ENCODE data around the gene CHST10.
"Not testable (repeated sequence)": the region's sequence is repeated elsewhere in the genome, so short reads cannot be mapped to it uniquely, and the experiment has no call there.

The CHST10 gene

DNA sequence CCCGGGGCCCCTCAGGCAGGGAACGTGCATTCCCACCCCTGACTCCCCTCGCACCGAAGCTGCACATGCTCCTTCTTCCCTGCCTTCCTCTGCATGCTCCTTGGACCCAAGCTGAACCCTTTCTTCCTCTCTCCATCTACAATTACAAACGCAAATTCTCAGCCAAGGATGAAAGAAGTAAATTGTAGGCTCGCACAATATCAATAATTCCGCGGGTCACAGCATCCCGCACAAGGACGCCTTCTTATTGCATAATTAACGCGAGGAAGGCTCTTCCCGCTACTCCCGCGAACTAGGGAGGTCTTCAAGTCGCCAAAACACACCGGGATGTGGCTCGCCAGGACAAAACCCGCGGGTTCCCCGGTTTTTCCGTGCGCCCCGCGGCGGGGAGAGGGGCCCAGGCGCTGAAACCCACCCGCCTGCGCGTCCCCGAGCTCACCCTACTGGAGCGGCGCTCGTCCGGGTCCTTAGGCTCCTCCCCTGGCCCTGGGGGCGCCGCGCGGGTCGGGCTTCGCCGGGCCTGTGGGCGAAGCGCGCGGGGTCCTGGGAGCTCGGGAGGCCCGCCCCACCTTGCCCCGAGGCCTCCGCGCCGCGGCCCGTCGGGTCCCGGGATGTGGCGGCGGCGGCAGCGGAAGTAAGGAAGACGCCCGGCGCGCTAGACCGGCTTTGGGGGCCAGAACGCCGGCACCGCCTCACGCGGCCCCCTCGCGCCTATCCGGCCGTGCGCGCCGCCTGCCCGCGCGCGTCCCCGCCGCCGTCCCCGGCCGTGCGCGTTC lies at the start of gene CHST10:
TSS of gene CHST10 (minus strand) at position 734 of the 776 bp plus-strand sequence. CDS start 10,993 bp downstream, outside the sequence.
- DNase-seq = peak; percentile 58

GRCh38 chr2:100460904-100461530 lies 43.5 kb upstream of the CHST10 start:
- no peak for DNase-seq

DNA sequence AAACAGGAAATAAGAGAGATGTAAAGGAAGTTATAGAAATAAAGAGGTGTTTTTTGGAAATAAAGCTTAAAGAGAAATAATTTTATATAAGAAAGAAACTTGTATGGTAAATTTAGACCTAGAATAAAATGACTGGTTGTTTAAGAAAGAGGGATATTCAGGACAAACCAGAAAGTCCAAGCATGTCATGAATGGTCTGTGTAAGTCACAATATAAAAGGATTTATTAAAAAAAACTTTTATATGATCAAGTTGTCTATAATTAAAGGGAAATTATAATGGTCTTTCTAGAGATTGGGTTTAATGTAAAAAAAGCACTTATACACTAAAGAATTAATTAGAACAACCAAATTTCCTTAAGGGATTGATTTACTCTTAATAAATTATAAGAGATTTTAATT lies 38.9 kb upstream of the CHST10 start:
- not testable (repeated sequence) for DNase-seq

DNA sequence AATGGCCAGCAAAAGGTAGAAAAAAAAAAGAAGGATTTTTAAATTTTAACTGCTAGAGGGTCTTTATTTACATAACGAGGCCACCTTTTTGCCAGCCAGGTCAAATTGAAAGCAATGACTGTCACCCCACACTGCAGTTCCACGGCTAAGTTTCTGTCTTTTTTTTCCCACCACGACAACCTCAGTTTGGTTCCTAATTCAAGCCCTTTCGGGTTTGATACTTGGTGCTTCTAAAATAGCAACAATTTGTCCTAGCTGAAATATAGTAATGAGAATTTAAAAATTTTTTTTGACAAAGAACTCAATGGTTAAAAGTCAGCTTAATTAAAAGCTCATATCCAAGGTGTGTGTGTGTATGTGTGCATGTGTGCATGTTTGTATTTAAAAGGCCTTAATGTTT lies 36.4 kb upstream of the CHST10 start:
- no peak for DNase-seq

DNA sequence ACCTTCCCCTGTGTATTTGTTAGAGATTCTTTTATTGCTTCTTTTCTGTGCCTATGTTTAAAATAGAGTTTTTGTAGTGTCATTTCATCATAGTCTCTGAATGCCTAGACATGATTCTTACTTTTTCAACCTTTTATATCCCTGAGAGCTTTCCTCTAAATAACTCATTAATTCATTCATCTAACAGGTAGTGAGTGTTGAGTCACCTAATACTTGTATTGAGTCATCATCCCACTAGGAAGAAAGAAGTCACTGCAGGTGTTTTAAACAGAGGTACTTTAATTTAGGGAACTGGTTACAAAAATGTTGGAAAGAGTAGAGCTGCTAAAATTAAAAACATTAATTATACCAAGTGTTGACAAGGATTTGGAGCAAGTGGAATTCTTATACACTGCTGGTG lies 34.3 kb upstream of the CHST10 start:
- no peak for DNase-seq

DNA sequence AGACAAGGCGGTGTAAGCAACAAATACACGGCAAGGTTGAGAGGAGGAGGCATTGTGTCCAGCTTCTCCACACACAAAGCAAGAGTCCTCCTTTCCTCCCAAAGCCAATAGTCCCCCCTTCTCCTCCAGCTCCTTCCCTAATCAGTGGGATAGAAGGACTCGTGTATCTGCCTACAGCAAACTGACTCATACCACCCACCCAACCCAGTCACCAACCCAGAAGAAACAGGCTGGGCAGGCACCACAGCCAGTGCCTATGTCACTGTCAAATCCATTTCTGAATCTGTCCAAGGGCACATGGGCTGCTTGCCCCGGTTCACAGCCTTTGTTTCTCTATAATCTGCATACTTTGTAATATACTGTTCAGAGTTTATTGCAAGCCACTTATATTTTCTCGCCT lies 33.6 kb upstream of the CHST10 start:
- DNase-seq = no peak

DNA sequence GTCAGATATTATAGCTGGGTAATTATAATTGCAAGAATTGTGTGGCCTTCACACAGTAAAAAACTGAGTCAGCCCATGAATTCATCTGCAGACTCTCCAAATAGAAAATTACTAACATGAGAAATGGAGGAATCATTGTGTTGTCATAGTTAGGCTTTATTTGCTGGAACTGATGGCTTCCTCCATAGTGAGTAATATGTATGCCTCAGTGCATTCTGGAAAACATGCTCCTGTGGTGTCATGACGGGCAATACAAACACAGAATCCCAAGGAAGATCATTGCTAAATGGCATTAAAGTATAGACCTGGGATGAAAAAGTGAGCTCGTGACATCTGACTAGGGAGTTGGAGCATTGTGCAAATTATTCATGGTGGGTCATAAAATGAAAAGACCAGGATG lies 29.2 kb upstream of the CHST10 start:
- no peak for DNase-seq

- no peak for DNase-seq
These were observed 20.3 kb upstream of the CHST10 start for GRCh38 chr2:100437751-100438150.

GRCh38 chr2:100429726-100430125 lies 12.3 kb upstream of the CHST10 start:
- no peak for DNase-seq

- peak; percentile 70 for DNase-seq
These were observed 10.3 kb upstream of the CHST10 start for GRCh38 chr2:100427627-100428258.

- no peak for DNase-seq
These were observed 9.6 kb upstream of the CHST10 start for GRCh38 chr2:100427111-100427510.

GRCh38 chr2:100426384-100426720 lies 8.9 kb upstream of the CHST10 start:
- no peak for DNase-seq

DNA sequence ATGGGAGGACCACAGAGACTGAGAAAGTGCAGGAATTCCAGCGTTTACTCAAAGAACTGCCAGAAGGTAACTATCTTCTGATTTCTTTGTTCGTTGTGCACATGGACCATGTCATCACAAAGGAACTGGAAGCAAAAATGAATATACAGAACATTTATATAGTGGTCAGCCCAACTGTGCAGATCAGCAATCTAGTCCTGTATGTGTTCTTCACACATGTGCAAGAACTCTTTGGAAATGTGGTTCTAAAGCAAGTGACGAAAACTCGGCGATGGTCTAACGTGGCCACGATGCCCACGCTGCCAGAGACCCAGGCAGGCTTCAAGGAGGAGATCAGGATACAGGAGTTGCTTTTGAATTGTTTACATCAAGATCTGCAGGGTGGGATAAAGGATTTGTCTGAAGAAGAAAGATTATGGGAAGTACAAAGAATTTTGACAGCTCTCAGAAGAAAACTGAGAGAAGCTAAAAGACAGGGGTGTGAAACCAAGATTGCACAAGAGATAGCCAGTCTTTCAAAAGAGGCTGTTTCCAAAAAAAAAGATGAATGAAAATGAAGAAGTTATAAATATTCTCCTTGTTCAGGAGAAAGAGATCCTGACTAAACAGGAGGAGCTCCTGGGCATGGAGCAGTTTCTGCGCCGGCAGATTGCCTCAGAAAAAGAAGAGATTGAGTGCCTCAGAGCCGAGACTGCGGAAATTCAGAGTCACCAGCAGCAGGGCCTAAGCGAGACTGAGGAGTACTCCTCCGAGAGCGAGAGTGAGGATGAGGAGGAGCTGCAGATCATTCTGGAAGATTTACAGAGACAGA lies 8.3 kb upstream of the CHST10 start:
- DNase-seq = no peak

DNA sequence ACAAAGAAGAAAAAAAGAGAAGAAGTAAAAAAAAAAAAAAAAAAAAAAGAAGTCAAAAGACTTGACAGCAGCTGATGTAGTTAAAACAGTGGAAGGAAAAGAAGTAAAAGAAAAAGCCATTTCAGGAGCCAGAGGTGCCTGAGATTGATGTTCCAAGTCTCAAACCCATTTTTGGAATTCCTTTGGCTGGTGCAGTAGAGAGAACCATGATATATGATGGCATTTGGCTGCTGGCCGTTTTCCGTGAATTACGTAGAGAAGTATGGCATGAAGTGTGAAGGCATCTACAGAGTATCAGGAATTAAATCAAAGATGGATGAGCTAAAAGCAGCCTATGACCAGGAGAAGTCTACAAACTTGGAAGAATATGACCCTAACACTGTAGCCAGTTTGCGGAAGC lies 7.6 kb upstream of the CHST10 start:
- no peak for DNase-seq

- DNase-seq = no peak
These were observed 6.9 kb upstream of the CHST10 start for GRCh38 chr2:100424277-100424875.

GRCh38 chr2:100423631-100424030 lies 6.2 kb upstream of the CHST10 start:
- no peak for DNase-seq

- no peak for DNase-seq
These were observed 5.0 kb upstream of the CHST10 start for GRCh38 chr2:100422320-100423055.

- no peak for DNase-seq
These were observed 2.4 kb upstream of the CHST10 start for GRCh38 chr2:100419915-100420314.

- DNase-seq = no peak
These were observed 1.0 kb upstream of the CHST10 start for GRCh38 chr2:100418406-100418962.

GRCh38 chr2:100417711-100418124 lies 250 bp upstream of the CHST10 start:
- no peak for DNase-seq

GRCh38 chr2:100416397-100416934 lies 1.0 kb downstream of the CHST10 start:
- DNase-seq = no peak

GRCh38 chr2:100413571-100413970 lies 3.9 kb downstream of the CHST10 start:
- no peak for DNase-seq
